ENCODE data around the gene LRP11.
"Not testable (repeated sequence)": the region's sequence is repeated elsewhere in the genome, so short reads cannot be mapped to it uniquely, and the experiment has no call there.

The LRP11 gene, protein sequence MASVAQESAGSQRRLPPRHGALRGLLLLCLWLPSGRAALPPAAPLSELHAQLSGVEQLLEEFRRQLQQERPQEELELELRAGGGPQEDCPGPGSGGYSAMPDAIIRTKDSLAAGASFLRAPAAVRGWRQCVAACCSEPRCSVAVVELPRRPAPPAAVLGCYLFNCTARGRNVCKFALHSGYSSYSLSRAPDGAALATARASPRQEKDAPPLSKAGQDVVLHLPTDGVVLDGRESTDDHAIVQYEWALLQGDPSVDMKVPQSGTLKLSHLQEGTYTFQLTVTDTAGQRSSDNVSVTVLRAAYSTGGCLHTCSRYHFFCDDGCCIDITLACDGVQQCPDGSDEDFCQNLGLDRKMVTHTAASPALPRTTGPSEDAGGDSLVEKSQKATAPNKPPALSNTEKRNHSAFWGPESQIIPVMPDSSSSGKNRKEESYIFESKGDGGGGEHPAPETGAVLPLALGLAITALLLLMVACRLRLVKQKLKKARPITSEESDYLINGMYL

DNA sequence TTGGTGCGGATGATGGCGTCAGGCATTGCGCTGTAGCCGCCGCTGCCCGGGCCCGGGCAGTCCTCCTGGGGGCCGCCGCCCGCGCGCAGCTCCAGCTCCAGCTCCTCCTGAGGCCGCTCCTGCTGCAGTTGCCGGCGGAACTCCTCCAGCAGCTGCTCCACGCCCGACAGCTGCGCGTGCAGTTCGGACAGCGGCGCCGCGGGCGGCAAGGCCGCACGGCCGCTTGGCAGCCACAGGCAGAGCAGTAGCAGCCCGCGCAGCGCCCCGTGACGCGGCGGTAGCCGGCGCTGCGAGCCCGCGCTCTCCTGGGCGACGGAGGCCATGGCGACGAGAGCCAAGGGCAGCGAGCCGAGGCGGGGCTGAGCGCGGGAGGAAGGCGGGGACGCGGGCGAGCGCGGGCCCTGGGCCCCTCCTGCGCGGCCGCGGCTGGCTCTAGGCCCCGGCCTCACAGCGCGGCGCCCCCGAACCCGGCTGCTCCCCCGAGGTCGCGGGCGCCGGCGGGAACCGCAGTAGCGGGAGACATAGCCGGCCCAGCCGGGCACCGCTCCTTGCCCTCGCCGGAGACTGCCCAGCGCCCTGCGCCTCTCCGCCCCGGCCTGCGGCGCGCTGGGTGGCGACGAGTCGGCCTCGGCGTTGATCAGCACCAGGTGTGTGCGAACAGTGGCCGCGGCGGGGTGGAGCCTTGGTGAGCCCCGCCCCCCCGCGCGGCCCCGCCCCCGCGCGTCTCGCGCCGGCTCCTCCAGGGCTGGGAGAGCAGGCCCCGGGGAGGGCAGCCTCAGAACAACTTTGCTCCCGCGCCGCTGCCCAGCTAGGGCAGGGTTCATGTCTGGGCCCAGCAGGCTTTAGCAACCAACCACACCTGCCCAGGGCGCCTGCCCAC lies at the start of gene LRP11:
LRP11 (minus strand) TSS at position 662 of the 880 bp plus-strand sequence; CDS start at position 323, 339 bp downstream.
- peak; percentile 74 for DNase-seq

DNA sequence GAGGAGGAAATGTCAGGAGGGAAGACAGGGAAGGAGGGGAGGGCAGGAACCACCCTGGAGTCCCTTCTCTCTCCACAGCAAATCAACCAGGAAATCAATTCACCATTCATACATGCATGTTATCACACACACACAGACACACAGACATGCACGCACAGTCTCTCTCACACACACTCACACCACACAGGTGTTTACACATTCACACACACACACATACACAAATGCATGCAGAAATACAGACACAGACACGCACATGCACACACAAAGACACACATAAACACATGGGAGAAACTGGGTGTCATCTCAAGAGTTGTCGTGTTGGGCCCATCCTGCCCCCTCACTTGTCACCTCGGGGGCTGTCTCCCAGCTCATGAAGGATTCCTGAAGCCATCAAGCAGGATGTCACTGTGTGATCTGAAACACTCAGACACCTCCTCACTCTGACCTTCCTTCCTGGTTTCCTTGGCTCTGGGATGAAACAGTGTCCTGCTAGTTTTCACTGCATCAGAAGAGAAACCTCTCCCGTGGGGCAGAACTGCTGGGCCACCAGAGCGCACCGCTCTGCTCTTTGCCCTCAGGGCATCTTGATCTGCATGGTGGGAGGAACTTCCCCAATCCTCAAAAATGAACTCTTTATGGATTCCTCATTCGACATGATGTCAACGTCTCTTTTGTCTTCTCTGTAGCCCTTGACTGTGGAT lies 49.5 kb upstream of the LRP11 start:
- DNase-seq: no peak

DNA sequence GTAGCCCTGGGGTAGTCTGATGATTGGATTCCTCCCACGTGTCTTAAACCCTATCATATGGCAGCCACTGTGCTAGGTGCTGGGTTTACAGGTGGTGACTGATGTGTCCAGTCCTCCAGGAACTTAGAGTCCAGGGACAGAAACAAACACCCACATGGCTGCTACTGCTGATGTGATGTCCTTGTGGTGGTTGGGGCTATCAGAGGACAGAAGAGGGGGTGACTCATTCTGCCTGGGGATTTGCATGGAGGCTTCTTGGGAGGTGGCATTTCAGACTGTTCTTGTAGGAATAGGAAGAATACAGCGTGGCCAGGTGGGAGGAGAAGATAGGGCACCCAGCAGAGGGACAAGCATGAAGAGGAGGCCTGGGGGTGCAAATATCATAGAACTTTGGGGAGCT lies 48.9 kb upstream of the LRP11 start:
- no peak for DNase-seq

DNA sequence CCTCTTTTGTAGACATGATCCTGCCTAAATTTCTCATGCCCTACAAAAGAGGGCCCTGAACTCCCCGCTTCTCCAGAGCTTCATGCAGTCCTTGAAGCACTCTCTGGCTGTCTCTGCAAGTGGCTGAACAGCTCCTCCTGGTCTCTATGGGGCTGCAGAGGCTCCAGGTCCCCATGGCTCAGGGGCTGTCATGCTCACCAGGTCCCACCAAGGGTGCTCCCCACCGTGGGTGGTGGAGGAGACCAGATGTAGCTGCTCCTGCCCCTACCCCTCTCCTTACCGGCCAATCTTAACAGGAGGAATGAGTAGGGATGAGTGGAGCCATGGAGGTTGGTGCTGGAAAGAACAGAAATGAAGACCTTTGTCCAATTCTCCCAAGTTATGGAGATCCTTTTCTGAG lies 48.5 kb upstream of the LRP11 start:
- not testable (repeated sequence) for DNase-seq

DNA sequence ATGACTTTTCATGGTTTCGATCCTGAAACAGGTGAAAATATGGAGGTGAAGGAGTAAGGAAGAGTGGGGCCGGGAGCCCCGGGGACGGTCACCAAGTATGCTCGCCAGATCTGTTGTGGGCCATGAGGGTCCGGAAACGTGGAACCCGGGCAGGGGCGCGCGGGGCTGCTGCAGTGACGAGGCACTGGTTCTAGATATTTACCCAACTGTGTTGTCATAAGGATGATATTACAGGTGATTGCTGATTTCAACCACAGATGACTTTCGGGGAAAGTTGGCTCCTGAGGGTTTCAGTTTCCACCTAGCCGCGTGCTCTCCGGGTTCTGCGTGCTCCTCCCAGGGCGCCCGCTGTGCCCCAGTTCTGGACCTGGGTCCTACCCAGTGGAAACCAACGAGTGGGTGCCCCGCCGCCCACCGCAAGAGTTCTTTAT lies 46.6 kb upstream of the LRP11 start:
- no peak for DNase-seq

DNA sequence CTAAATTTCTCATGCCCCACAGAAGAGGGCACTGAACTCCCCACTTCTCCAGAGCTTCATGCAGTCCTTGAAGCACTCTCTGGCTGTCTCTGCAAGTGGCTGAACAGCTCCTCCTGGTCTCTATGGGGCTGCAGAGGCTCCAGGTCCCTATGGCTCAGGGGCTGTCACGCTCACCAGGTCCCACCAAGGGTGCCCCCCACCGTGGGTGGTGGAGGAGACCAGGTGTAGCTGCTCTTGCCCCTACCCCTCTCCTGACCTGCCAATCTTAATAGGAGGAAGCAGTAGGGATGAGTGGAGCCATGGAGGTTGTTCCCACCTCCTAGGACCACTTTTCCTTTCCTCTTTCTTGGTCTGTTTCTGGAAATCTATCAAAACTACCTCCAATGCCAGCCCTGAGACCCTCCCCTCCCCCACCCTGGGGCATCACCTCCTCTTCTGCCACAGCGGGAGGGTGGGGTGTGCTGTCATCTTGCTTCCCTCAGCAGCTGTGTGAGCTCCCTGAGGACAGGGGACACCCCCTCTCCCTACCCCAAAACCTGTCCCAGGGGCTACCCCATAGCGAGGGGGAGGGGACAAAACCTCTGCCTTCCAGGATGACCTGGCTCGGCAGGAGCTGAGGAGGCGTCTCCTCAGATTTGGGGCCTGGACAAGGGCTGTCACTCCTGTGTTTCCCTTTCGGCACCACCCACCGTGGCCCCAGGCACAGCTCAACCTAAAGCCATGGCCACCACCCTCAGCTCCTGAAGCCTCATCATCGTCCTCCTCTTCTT lies 45.7 kb upstream of the LRP11 start:
- DNase-seq: no peak

DNA sequence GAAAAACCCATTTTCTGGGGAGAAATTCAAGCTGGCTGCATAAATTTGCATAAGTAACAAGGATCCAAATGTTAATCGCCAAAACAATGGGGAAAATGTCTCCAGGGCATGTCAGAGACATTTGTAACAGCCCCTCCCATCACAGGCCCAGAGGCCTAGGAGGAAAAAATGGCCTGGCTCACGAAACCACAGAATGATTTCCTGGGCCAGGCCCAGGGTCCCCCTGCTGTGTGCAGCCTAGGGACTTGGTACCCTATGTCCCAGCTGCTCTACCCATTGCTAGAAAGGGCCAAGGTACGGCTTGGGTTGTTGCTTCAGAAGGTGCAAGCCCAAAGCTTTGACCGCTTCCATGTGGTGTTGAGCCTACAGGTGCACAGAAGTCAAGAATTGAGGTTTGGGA lies 44.3 kb upstream of the LRP11 start:
- not testable (repeated sequence) for DNase-seq

DNA sequence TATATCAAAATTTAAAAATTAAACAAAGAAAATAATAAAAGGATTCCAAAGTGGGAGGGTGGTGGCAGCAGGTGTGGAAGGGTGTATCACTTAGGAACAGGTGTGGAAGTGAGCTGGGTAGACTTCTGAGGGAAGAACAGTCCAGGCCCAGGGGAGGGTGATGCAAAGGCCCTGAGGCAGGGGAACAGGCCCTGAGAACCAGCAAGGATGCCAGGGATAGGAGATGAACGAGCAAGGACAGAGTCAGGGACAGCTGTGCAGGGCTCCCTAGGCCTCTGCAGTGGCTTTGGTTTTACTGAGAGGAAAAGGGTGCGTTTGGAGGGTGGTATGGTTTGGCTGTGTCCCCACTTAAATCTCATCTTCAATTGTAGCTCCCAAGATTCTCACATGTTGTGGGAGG lies 43.2 kb upstream of the LRP11 start:
- no peak for DNase-seq

DNA sequence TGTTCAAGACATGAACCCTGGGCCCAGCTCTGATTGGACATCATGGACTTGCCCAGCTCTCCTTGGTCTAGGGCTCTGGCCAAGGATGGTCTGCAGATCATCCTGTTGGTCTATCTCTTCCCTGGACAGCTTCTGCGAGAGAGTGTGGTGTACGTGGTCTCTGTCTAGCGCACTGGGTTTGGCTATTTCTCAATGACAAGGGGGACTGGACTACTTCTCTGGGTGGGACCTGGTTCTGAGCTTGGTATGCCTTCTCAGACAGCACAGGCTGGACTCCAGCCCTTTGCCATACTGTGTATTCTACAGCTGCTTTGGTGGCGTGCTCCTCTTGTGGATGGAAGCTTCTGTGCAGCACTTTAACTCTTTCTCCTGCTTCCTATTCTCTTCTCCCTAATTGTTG lies 42.2 kb upstream of the LRP11 start:
- DNase-seq: no peak

DNA sequence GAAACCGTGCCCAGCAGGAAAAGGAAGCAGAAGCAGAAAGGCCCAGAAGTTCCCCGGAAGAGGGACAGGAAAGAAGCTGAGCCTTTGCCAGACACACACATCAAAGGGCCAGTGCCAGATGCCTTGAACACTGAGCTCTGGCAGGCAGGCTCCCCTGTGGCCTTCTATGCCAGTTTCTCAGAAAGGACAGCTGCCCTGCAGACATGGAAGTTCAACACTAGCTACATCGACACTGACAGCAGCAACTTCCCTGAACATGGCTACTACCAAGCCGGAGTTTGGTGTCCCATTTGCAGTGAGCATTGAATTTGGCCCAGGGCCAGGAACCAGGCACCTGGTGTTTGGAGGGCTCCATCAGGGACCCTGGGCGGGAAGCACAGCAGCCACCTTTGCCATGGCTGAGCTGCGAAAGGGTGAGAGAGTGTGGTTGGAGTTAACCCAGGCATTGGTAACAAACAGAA lies 41.8 kb upstream of the LRP11 start:
- DNase-seq: no peak

DNA sequence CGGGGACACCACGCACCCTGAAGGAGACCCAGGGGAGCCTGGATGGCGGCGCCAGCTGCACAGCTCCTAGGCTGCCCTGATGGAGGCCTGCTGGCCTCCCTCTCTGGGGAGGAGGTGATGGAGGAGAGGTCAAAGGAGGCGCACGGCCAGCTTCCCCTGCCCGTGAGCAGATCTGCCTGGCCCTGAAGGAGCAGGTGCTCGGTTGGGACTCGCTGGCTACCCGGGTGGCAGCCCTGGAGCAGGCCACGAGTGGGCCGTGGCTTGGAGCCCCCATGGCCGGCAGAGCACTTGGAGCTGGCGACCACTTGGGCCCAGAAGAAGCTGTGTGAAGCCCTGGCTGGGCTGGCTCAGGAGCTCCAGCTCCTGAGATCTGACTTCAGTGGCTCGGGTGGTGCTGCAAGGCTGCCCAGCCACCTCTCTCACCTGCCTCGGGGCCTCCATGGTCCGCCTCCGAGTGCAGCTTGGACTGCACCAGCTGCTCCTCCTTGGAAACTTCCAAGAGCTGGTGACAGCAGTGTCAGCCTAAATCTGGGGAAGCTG lies 41.3 kb upstream of the LRP11 start:
- DNase-seq: no peak

DNA sequence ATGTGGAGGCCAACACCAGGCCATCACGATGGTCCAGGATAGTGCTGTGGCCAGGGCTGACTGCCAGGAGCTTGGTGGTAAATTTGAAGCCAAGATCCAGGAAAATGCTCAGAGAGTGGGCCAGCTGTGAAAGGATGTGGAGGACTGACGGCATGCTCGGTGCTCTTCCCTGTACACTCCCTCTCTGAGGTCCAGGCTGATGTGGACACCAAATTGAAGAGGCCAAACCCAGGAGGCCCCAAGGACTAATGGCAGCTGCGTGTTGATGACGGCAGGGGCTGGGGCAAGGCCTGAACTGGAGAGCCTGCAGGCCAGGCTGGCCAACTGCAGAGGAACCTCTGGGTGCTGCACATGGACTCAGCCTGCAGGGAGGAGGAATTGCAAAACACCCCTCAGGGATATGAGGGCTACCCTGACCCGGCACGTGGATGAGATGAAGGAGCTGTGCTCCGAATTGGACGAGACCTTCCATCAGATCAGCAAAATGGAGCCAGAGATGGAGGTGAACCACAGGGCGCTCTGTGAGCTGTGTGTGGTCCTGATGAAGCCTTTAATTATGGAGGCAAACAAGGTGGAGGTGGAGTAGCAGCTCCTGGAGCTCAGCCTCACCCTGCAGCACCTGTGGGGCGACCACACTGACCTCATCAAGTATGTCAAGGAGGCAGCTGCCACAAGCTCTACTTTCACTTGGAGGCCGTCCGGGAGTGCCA lies 40.7 kb upstream of the LRP11 start:
- DNase-seq: no peak

DNA sequence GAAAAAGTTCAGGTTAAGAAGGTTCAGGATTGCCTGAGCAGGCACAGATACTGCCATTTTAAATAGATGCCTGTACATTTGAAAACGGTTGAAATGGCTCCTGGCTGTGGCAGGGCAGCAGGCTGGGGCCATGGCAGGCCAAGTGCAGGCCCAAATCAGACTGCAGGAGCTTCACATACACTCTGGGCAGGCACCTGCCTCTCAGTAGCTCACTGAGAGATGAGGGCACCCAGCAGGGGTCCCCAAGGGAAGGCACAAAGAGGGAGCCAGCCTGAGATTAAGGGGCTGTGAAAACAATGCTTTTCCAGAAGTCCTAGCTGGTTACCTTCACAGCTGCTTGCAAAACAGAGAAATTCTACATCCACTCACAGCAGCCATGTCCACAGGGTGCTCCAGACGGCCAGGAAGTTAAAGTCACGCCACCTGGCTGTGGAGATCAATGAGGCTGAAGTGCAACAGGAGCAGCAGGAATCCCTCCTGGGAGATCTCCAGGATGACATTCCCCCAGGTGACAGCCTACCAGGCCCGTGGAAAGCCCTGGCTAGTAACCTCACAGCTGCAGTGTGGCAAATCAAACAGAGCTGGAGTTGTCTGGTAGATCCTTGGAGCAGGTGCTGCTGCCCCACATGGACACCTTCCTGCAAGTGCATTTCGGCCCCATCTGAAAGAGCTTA lies 39.9 kb upstream of the LRP11 start:
- no peak for DNase-seq

DNA sequence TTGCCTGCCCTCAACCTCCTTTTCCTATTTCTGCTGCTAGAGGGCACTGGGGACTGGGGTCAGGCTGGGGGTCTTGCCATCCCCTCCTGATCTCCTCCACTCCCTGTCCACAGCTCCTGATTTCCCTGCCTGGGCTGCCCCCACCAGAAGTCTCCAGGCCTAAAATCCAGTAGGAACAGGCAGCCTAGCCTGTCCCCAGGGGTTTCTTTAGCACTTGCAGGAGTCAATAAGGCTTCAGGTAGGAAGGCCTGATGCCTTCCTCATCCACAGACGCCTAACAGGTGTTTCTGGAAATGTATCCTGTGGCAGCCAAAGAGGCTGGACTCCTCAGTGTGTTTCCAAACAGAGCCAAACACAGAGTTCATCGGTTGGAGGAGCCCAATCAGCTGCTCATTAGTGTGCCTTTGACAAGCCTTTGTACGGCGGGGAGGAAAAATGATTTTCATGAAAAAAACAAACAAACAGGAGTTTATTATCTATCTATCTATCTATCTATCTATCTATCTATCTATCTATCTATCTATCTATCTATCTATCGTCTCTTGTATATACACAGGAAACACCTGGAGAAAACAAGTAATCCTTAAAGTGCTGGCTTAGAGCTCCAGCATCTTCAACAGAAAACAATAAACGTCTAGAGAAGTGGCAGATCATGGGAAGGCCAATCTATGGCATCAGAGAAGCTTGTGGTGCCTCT lies 37.4 kb upstream of the LRP11 start:
- DNase-seq: no peak

DNA sequence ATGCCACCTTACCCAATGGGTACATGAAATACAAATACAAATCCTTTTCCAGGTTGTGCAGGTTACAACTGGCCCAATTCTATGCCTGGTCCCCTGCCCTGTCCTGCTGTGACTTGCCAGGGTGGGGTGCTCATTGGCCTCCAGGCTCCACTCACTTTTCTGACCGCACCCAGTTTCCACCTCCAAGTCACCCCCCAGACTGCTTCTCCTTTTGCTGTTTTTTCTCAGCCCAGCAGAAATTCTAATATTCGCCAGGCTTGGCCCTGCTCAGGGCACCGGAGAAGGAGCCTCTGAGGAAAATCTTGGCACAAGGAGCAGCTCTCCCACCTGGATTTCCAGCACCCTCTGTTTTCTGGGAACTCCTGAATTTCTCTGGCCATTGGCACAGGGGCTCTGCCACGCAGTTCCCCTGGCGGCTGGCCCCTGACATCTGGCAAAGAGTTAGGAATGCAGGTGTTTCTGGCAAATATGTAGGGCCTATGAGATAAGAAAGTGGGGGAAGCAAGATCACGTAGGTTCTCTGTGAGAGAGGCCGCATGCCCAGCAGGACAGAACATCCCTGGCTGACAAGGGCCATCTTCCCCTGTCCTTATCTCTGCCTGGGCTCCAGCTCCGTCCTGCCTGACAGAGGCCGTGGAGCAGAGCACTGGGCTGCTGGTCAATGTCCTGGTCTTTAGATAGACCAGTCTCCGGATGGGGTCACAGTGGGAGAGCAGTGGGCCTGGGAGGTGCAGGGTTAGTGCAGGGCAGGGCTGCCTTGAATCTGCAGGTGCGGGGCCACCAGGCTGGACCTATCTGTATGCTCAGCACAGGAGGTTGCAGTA lies 36.7 kb upstream of the LRP11 start:
- no peak for DNase-seq

DNA sequence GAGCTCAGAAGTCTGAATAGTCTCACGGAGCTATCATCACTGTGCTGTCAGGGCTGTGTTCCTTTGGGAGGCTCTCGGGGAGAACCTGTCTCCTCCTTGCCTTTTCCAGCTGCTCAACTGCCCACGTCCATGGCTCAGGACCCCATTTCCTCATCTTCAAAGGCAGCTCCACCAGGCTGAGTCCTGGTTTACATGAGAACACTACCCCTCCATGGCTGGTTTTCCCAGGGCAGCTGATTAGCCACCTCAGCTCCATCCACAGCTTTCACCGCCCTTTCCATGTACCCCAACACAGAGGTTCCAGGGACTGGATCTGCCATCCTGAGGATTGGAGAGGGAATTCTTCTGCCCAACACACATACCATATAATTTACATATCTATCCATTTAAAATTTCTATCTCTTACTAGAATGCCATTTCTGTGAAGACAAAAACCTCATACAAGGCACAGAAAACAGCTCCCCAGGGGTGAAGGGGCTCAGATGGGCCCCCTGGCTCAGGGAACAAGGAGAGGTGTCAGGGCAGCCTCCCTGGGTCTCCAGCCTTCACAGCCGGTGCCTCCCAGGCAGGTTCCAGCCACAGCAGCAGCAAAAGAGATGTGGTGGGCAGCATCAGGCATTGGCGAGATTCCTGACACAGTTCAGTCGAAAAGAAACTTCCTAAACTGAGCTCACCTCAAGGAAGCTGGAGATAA lies 35.9 kb upstream of the LRP11 start:
- DNase-seq: no peak

DNA sequence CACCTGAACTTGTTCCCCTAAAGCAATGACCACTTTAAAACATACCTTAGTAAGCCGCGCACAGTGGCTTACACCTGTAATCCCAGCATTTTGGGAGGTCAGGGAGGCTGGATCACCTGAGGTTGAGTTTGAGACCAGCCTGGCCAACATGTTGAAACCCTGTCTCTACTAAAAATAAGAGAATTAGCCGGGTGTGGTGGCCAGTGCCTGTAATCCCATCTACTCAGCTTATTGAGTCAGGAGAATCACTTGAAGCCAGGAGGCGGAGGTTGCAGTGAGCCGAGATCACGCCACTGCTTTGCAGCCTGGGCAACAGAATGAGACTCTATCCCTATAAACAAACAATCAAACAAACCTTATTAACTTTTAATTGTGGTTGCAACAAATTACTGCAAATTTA lies 35.3 kb upstream of the LRP11 start:
- DNase-seq: no peak

DNA sequence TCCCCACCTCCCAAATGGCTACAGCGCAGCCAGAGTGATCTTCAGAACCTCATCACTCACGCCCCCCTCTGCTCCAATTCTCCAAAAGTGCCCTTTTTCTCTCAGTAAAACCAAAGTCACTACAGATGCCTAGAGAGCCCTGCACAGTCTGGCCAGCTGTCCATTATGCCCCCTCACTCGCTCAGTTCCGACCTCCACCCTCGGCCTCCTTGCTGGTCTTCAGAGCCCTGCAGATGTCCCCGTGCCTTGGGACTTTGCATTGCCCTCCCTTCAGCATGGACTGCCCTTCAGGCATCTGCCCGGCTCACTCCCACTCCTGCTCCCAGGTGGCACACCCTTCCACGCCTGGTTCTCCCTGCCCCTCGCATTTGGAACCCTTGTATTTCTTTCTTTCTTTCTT lies 34.8 kb upstream of the LRP11 start:
- DNase-seq: no peak

Measured in activated T-cell treated with anti-CD3 and anti-CD28 coated beads for 4 hours (primary cell).